HepG2 (cell line): ENCODE results near the gene ZWILCH. TPM values are rescaled to one million over a fixed set of nuclear protein-coding genes. Genes with fewer than 3 reads are reported as not detected.

Source experiments
- ADNP ChIP-seq: sonication (generic); formaldehyde crosslinking; IDR thresholded peaks from 2 replicates; pipeline ENCODE4 v1.4.0; 2020; ENCODE audit warnings: missing genetic modification reagents
- CC2D1A ChIP-seq: sonication (generic); formaldehyde crosslinking; IDR thresholded peaks from 2 replicates; pipeline ENCODE4 v1.8.1; 2023; ENCODE audit warnings: mild to moderate bottlenecking, missing genetic modification reagents
- EEA1 ChIP-seq: sonication (generic); formaldehyde crosslinking; IDR thresholded peaks from 2 replicates; pipeline ENCODE4 v1.5.1; 2020; ENCODE audit warnings: mild to moderate bottlenecking, missing genetic modification reagents, borderline replicate concordance
- EED ChIP-seq: sonication (generic); formaldehyde crosslinking; IDR thresholded peaks from 2 replicates; pipeline ENCODE4 v1.5.0; 2020; ENCODE audit warnings: mild to moderate bottlenecking, missing genetic modification reagents
- GATAD2A ChIP-seq: IDR thresholded peaks from 2 replicates; pipeline ENCODE4 v1.6.1; 2016
- HNRNPLL ChIP-seq: fragments of 200-400 bp; formaldehyde crosslinking; IDR thresholded peaks from 2 replicates; pipeline ENCODE4 v1.6.1; 2017; ENCODE audit warnings: mild to moderate bottlenecking, low read depth, low read length; ENCODE audit not compliant: poor library complexity, severe bottlenecking
- LCORL ChIP-seq, 2 experiments: fragments of 450-650 bp in 1 of 2; sonication (generic) in 1 of 2; formaldehyde crosslinking in 1 of 2; IDR thresholded peaks; 2 replicates each; pipeline versions ENCODE4 v1.5.0 to v1.6.1; 2017 to 2020; ENCODE audit warnings: antibody characterized with exemption in 1 of 2, missing genetic modification reagents in 1 of 2
- RBM22 ChIP-seq: fragments of 200-400 bp; formaldehyde crosslinking; optimal IDR thresholded peaks from 2 replicates; pipeline ENCODE3; 2017; ENCODE audit warnings: mild to moderate bottlenecking, low read length, moderate library complexity
- SMC3 ChIP-seq: IDR thresholded peaks from 2 replicates; pipeline ENCODE4 v1.6.1; 2011; ENCODE audit warnings: low read length, improper control_type of control experiment
- TIGD3 ChIP-seq: sonication (generic); formaldehyde crosslinking; IDR thresholded peaks from 2 replicates; pipeline ENCODE4 v1.5.1; 2020; ENCODE audit warnings: mild to moderate bottlenecking, missing genetic modification reagents, borderline replicate concordance
- ZBTB46 ChIP-seq: sonication (generic); formaldehyde crosslinking; IDR thresholded peaks from 2 replicates; pipeline ENCODE4 v1.4.0; 2020; ENCODE audit warnings: mild to moderate bottlenecking, missing genetic modification reagents, borderline replicate concordance
- ZNF30 ChIP-seq: sonication (generic); formaldehyde crosslinking; IDR thresholded peaks from 2 replicates; pipeline ENCODE4 v1.5.0; 2020; ENCODE audit warnings: mild to moderate bottlenecking, missing genetic modification reagents
- ZNF652 ChIP-seq: IDR thresholded peaks from 2 replicates; pipeline ENCODE4 v1.6.1; 2016; ENCODE audit warnings: low read depth, borderline replicate concordance
- ZUFSP ChIP-seq: sonication (generic); formaldehyde crosslinking; IDR thresholded peaks from 2 replicates; pipeline ENCODE4 v1.9.0; 2021; ENCODE audit warnings: missing genetic modification reagents, mild to moderate bottlenecking, borderline replicate concordance
- polyA plus RNA-seq, 8 experiments: library from polyadenylated mRNA; depleted of rRNA in 3 of 8; stranded (reverse) in 7 of 8; unstranded in 1 of 8; fragments of >200 nt; fragmentation: Illumina TruSeq in 4 of 8; extraction: Trizol in 4 of 8; gene quantifications; 2 replicates each; pipeline versions ENCODE4 v1.2.1 to v1.2.3, GENCODE V29; 2011 to 2016; ENCODE audit warnings: low read depth in 4 of 8, missing spikeins in 1 of 8, mixed read lengths in 1 of 8; ENCODE audit not compliant: insufficient read depth in 1 of 8
- total RNA-seq, 5 experiments: library from RNA; depleted of rRNA; stranded (reverse); fragments of >200 nt; fragmentation: Illumina TruSeq; extraction: Trizol; gene quantifications; 2 replicates each; pipeline ENCODE4 v1.2.3, GENCODE V29; 2016; ENCODE audit warnings: low read depth in 1 of 5
- TF ChIP-seq, protein P1 (sequence below): sonication (generic); formaldehyde crosslinking; IDR thresholded peaks from 2 replicates; pipeline ENCODE4 v1.5.0; 2020; ENCODE audit warnings: mild to moderate bottlenecking, missing genetic modification reagents, moderate library complexity
- TF ChIP-seq, protein P2 (sequence below): sonication (generic); formaldehyde crosslinking; IDR thresholded peaks from 2 replicates; pipeline ENCODE4 v1.5.0; 2020; ENCODE audit warnings: missing genetic modification reagents, mild to moderate bottlenecking, borderline replicate concordance

ZWILCH gene
- total and polyA plus RNA-seq, 2 of the 13 experiments (the other 11 are each of a cell fraction or from before 2014, with no cell fraction given), result 9.5 to 27.8 TPM

DNA sequence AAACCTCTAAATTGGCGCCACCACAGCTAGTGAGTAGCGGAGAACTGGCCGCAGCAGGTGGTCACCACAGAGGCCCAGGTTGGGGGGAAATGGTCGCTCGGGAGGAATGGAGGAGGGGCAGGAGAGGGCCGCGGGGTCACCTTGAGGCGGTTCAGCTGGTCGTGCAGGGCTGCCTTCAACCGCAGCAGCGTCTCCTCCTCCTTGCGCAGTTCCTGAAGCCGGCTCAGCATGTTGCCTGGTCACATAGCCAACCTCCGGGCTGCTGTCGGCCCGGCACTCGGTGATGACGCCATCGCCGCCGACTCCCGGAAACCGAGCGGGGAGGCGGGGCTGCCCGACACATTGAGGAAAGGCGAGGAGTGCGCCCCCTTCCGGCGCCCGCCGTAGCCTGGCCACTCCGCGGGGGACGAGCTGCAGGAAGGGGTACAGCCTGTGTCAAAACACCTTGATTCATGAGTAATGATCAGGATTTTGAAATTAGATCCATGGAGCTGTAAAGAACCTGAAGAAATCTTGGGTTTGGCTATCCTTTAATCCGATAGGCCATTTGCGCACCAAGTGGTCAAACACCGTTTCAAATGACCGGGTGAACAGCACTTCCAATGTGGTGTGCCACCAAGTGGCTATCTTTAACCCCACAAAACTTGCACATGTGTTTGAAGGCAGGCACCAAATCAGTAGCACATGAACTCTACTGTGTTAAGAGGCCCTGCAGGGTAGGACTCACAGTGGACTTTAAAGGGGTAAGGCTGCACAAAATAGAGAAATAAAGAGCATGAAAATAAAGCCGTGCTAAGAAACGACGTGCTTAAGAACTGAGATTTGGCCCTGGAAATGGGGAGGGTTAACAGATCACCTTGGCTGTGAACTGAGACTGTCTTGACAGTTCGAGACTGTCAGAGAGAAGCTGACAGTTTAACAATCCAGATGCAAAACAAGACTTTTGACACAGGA is 7.3 kb upstream of the ZWILCH start, which contains the start of gene SNAPC5 (continued):
- peak; percentile 100 for TF ChIP-seq RBM22
- no peak for TF ChIP-seq ZUFSP
- TF ChIP-seq ADNP (CRISPR knock-in tag), result no peak
- TF ChIP-seq GATAD2A, result peak; percentile 61; the same call in 1 of the 2 replicates
- TF ChIP-seq CC2D1A (CRISPR knock-in tag), result 0 out of 2 replicates have a peak, but pooled peaks have one; percentile 71
- TF ChIP-seq ZNF652 (CRISPR knock-in tag), result peak; percentile 49; the same call in 1 of the 2 replicates
- no peak for TF ChIP-seq ZNF30
- TF ChIP-seq, protein P1, sequence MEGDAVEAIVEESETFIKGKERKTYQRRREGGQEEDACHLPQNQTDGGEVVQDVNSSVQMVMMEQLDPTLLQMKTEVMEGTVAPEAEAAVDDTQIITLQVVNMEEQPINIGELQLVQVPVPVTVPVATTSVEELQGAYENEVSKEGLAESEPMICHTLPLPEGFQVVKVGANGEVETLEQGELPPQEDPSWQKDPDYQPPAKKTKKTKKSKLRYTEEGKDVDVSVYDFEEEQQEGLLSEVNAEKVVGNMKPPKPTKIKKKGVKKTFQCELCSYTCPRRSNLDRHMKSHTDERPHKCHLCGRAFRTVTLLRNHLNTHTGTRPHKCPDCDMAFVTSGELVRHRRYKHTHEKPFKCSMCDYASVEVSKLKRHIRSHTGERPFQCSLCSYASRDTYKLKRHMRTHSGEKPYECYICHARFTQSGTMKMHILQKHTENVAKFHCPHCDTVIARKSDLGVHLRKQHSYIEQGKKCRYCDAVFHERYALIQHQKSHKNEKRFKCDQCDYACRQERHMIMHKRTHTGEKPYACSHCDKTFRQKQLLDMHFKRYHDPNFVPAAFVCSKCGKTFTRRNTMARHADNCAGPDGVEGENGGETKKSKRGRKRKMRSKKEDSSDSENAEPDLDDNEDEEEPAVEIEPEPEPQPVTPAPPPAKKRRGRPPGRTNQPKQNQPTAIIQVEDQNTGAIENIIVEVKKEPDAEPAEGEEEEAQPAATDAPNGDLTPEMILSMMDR (CRISPR knock-in tag), result peak; percentile 97
- TF ChIP-seq HNRNPLL, result peak; percentile 77
- TF ChIP-seq, protein P2, sequence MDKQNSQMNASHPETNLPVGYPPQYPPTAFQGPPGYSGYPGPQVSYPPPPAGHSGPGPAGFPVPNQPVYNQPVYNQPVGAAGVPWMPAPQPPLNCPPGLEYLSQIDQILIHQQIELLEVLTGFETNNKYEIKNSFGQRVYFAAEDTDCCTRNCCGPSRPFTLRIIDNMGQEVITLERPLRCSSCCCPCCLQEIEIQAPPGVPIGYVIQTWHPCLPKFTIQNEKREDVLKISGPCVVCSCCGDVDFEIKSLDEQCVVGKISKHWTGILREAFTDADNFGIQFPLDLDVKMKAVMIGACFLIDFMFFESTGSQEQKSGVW (CRISPR knock-in tag), result no peak
- 0 out of 2 replicates have a peak, but pooled peaks have one; percentile 79 for TF ChIP-seq TIGD3 (CRISPR knock-in tag)
- no peak for TF ChIP-seq SMC3
- TF ChIP-seq LCORL (IDR thresholded peaks at IDR 0.05), result no peak
- TF ChIP-seq LCORL (CRISPR knock-in tag; IDR thresholded peaks at IDR 0.05), result peak; percentile 73
- no peak for TF ChIP-seq ZBTB46
- TF ChIP-seq EEA1 (CRISPR knock-in tag), result peak; percentile 31; the same call in 1 of the 2 replicates
- TF ChIP-seq EED (CRISPR knock-in tag), result no peak
